SH-SY5Y (cell line): ENCODE results near the gene NFIA.

ENCODE experiments used
- GATA2 ChIP-seq: IDR thresholded peaks from 2 replicates; pipeline ENCODE4 v1.6.1; 2011; ENCODE audit warnings: mild to moderate bottlenecking, low read depth, low read length
- GATA3 ChIP-seq: IDR thresholded peaks from 2 replicates; pipeline ENCODE4 v1.6.1; 2011; ENCODE audit warnings: low read depth, mild to moderate bottlenecking, low read length, moderate library complexity

DNA sequence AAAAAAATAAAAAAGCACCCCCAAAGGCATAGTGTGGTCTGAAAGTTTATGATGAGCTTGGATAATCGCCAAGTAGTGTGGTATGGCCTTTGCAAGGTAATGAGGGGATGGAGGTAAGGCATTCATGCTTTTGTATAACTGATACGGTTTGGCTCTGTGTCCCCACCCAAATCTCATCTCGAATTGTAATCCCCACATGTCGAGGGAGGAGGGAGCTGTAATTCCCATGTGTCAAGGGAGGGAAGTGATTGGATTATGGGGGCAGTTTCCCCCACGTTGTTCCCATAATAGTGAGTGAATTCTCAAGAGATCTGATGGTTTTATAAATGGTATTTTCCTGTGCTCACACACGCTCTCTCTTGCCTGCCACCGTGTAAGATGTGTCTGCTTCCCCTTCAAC is 215.5 kb downstream of the NFIA start:
- TF ChIP-seq GATA2 (no peak), GATA3 (no peak)
